HepG2 (cell line): ENCODE results near the gene GPR17. TPM values are rescaled to one million over a fixed set of nuclear protein-coding genes. Genes with fewer than 3 reads are reported as not detected.

Experiments used
- ATAC-seq: fragments of 200-7000 bp; cut with Tn5 transposase; 3 replicates; pipeline ENCODE4 v1.9.1; 2020; ENCODE audit warnings: mild to moderate bottlenecking, moderate library complexity
- BruUV-seq: library from RNA; stranded (reverse); fragments of 400-500 nt; replicated peaks from 2 replicates; lab custom pipeline; 2021; lab: Mats Ljungman, UMichigan
- CTCF ChIA-PET: fragments of 300-600 bp; formaldehyde crosslinking; extraction: SDS; loops from one replicate; lab custom pipeline; 2021; ENCODE audit warnings: low total read pairs, inconsistent platforms, low intra/inter-chr PET ratio; lab: Yijun Ruan, JAX
- POLR2A ChIA-PET: fragments of 350-600 bp; sonication (Branson Sonifier 250); formaldehyde crosslinking; loops from one replicate; lab custom pipeline; 2020; ENCODE audit warnings: antibody characterized with exemption, inconsistent platforms; lab: Yijun Ruan, JAX
- DNase-seq: peaks from one replicate; pipeline ENCODE4 v3.0.0-alpha.2; 2015; ENCODE audit warnings: low spot score
- FAIRE-seq: peaks from 3 replicates; lab custom pipeline; 2011; peaks lifted over from hg19 to GRCh38; lab: Jason Lieb, UNC
- H2AFZ ChIP-seq: one replicate; pipeline ENCODE4 v1.6.1; 2011; ENCODE audit warnings: low read length, inconsistent platforms
- H3K27ac ChIP-seq: fragments of 300-600 bp; 3 replicates; pipeline ENCODE4 v1.8.0; 2011; ENCODE audit warnings: mixed run types, mild to moderate bottlenecking, mixed read lengths, low read length, inconsistent platforms; ENCODE audit not compliant: insufficient read depth; ENCODE audit errors: extremely low read length
- H3K27me3 ChIP-seq, 2 experiments: fragments of 200-600 bp in 1 of 2; 2 replicates in 1 of 2; 3 replicates in 1 of 2; pipeline versions ENCODE4 v1.6.0 to v1.8.0; 2011; ENCODE audit warnings: low read length in 2 of 2, mild to moderate bottlenecking in 2 of 2, moderate library complexity in 2 of 2, inconsistent platforms in 1 of 2; ENCODE audit not compliant: insufficient read depth in 2 of 2, control insufficient read depth in 1 of 2
- H3K36me3 ChIP-seq, 2 experiments: fragments of 200-600 bp in 1 of 2; replicated peaks in 1 of 2; 2 replicates in 1 of 2; 3 replicates in 1 of 2; pipeline versions ENCODE4 v1.5.1 to v1.8.0; 2011; ENCODE audit warnings: low read length in 2 of 2, inconsistent platforms in 1 of 2; ENCODE audit not compliant: insufficient read depth in 2 of 2, control insufficient read depth in 1 of 2
- H3K4me1 ChIP-seq: 2 replicates; pipeline ENCODE4 v1.5.1; 2012; ENCODE audit warnings: low read length, inconsistent platforms; ENCODE audit not compliant: insufficient read depth
- H3K4me2 ChIP-seq: 2 replicates; pipeline ENCODE4 v1.6.0; 2011; ENCODE audit warnings: low read depth, low read length, inconsistent platforms
- H3K4me3 ChIP-seq, 3 experiments: fragments of 200-600 bp in 1 of 3; sonication (generic), shearing (Covaris generic) in 1 of 3; replicated peaks in 1 of 3; 2 replicates each; pipeline ENCODE4 v1.5.1; 2011 to 2016; ENCODE audit warnings: low read length in 3 of 3, inconsistent platforms in 2 of 3, low read depth in 2 of 3, mild to moderate bottlenecking in 2 of 3, control low read depth in 1 of 3, mixed read lengths in 1 of 3; ENCODE audit not compliant: insufficient read depth in 1 of 3
- H3K79me2 ChIP-seq: one replicate; pipeline ENCODE4 v1.6.1; 2011; ENCODE audit warnings: low read length, inconsistent platforms; ENCODE audit not compliant: insufficient read depth
- H3K9ac ChIP-seq: 2 replicates; pipeline ENCODE4 v1.6.0; 2011; ENCODE audit warnings: mild to moderate bottlenecking, low read depth, low read length, inconsistent platforms; ENCODE audit not compliant: insufficient read depth
- H3K9me3 ChIP-seq: 2 replicates; pipeline ENCODE4 v1.5.1; 2012; ENCODE audit warnings: mild to moderate bottlenecking, low read length
- H4K20me1 ChIP-seq: 2 replicates; pipeline ENCODE4 v1.6.0; 2011; ENCODE audit warnings: inconsistent platforms, mild to moderate bottlenecking, low read length, moderate library complexity; ENCODE audit not compliant: insufficient read depth
- ARNT ChIP-seq: fragments of 450-650 bp; IDR thresholded peaks from 2 replicates; pipeline ENCODE4 v1.6.1; 2017
- PAX8 ChIP-seq: sonication (generic); formaldehyde crosslinking; IDR thresholded peaks from 2 replicates; pipeline ENCODE4 v1.8.0; 2022; ENCODE audit warnings: mild to moderate bottlenecking, missing genetic modification reagents, borderline replicate concordance
- PRPF4 ChIP-seq: fragments of 200-400 bp; formaldehyde crosslinking; IDR thresholded peaks from 2 replicates; pipeline ENCODE4 v1.6.1; 2016; ENCODE audit warnings: low read length, low read depth; ENCODE audit not compliant: poor library complexity, severe bottlenecking
- TARDBP ChIP-seq: sonication (generic); formaldehyde crosslinking; IDR thresholded peaks from 2 replicates; pipeline ENCODE4 v1.8.0; 2022; ENCODE audit warnings: mild to moderate bottlenecking, missing genetic modification reagents
- U2AF1 ChIP-seq: fragments of 200-400 bp; formaldehyde crosslinking; optimal IDR thresholded peaks from 2 replicates; pipeline ENCODE3; 2017; ENCODE audit warnings: mild to moderate bottlenecking, low read depth, low read length
- ZC3H13 ChIP-seq: sonication (generic); formaldehyde crosslinking; IDR thresholded peaks from 2 replicates; pipeline ENCODE4 v1.8.1; 2023; ENCODE audit warnings: mild to moderate bottlenecking, missing genetic modification reagents, moderate library complexity
- ZC3H4 ChIP-seq: sonication (generic); formaldehyde crosslinking; IDR thresholded peaks from 2 replicates; pipeline ENCODE4 v1.4.0; 2020; ENCODE audit warnings: missing genetic modification reagents, borderline replicate concordance
- ZHX2 ChIP-seq, 2 experiments: sonication (generic) in 1 of 2; formaldehyde crosslinking in 1 of 2; IDR thresholded peaks; 2 replicates each; pipeline versions ENCODE4 v1.6.1 to v1.9.0; 2014 to 2022; ENCODE audit warnings: antibody characterized with exemption in 1 of 2, borderline replicate concordance in 1 of 2, inconsistent platforms in 1 of 2, low read depth in 1 of 2, missing genetic modification reagents in 1 of 2
- ZKSCAN1 ChIP-seq: fragments of 150-350 bp; IDR thresholded peaks from 2 replicates; pipeline ENCODE4 v1.6.1; 2014; ENCODE audit warnings: low read length
- ZNF563 ChIP-seq: sonication (generic); formaldehyde crosslinking; IDR thresholded peaks from 2 replicates; pipeline ENCODE4 v1.8.0; 2022; ENCODE audit warnings: mild to moderate bottlenecking, moderate library complexity, missing genetic modification reagents
- ZNF580 ChIP-seq: IDR thresholded peaks from 2 replicates; pipeline ENCODE4 v1.6.1; 2016; ENCODE audit warnings: low read depth, borderline replicate concordance
- ZNF674 ChIP-seq: sonication (generic); formaldehyde crosslinking; IDR thresholded peaks from 2 replicates; pipeline ENCODE4 v1.5.0; 2020; ENCODE audit warnings: low read depth, mild to moderate bottlenecking, missing genetic modification reagents
- ZNF768 ChIP-seq: sonication (generic); formaldehyde crosslinking; IDR thresholded peaks from 2 replicates; pipeline ENCODE4 v1.4.0; 2020; ENCODE audit warnings: missing genetic modification reagents
- WGBS: methylation state at CpG from one replicate; pipeline ENCODE4 v1.1.6; 2017; ENCODE audit warnings: low lambda C conversion rate; 5-methylcytosine and 5-hydroxymethylcytosine counted together
- in situ Hi-C: cut with HindIII; loops from 2 replicates; pipeline ENCODE4 v1.10.0; 2017; ENCODE audit warnings: low pct_unique_long_range_greater_than_20kb; ENCODE audit not compliant: extremely low pct_ligation_motif_present
- intact Hi-C: fragments of 100-400 bp; cut with micrococcal nuclease; formaldehyde crosslinking; loops from one replicate; pipeline ENCODE4 v1.10.0; 2022; ENCODE audit not compliant: unreplicated experiment
- polyA plus RNA-seq, 8 experiments: library from polyadenylated mRNA; depleted of rRNA in 3 of 8; stranded (reverse) in 7 of 8; unstranded in 1 of 8; fragments of >200 nt; fragmentation: Illumina TruSeq in 4 of 8; extraction: Trizol in 4 of 8; gene quantifications; 2 replicates each; pipeline versions ENCODE4 v1.2.1 to v1.2.3, GENCODE V29; 2011 to 2016; ENCODE audit warnings: low read depth in 4 of 8, missing spikeins in 1 of 8, mixed read lengths in 1 of 8; ENCODE audit not compliant: insufficient read depth in 1 of 8
- total RNA-seq, 5 experiments: library from RNA; depleted of rRNA; stranded (reverse); fragments of >200 nt; fragmentation: Illumina TruSeq; extraction: Trizol; gene quantifications; 2 replicates each; pipeline ENCODE4 v1.2.3, GENCODE V29; 2016; ENCODE audit warnings: low read depth in 1 of 5
- TF ChIP-seq, protein P1 (sequence below): sonication (generic); formaldehyde crosslinking; IDR thresholded peaks from 2 replicates; pipeline ENCODE4 v1.5.1; 2020; ENCODE audit warnings: mild to moderate bottlenecking, missing genetic modification reagents

GPR17 gene
- total and polyA plus RNA-seq, 2 of the 13 experiments (the other 11 are each of a cell fraction or from before 2014, with no cell fraction given), result not detected

- FAIRE-seq (no peak), DNase-seq (no peak), ATAC-seq (no peak)
- POLR2A ChIA-PET, result no interaction called here
- no peak overlapping the region for H3K4me3 ChIP-seq
- H3K9ac ChIP-seq, result no peak overlapping the region
- WGBS, result 18% methylated on average over 9 of the region's 21 CpGs
- peaks cover 27 to 85% of the 10 kb centered on the region in 2 experiments for H3K27me3 ChIP-seq
- in situ Hi-C loops (no loop called here), intact Hi-C loops (no loop called here)
- H3K27ac ChIP-seq, result no peak overlapping the region
- H3K4me2 ChIP-seq, result no peak overlapping the region
- H3K79me2 ChIP-seq, result no peaks in the 10 kb centered on the region
- no peaks in the 10 kb centered on the region for H3K9me3 ChIP-seq
- no peak overlapping the region for H2AFZ ChIP-seq
- no peaks in the 10 kb centered on the region for H4K20me1 ChIP-seq
- CTCF ChIA-PET, result no interaction called here
- no peaks in the 10 kb centered on the region for H3K4me1 ChIP-seq
- H3K36me3 ChIP-seq, result no peaks in the 10 kb centered on the region
- BruUV-seq, result no TSS peak
- TF ChIP-seq U2AF1 (no peak), ARNT (no peak), ZC3H4 (no peak), ZC3H13 (no peak), TARDBP (CRISPR knock-in tag) (no peak), ZNF580 (CRISPR knock-in tag) (no peak), PRPF4 (no peak), ZNF768 (CRISPR knock-in tag) (no peak), ZKSCAN1 (no peak), ZHX2 (IDR thresholded peaks at IDR 0.05; ENCODE audit: low read depth) (no peak), ZHX2 (CRISPR knock-in tag; IDR thresholded peaks at IDR 0.05; ENCODE audit: borderline replicate concordance) (no peak), ZNF563 (CRISPR knock-in tag) (no peak), ZNF674 (CRISPR knock-in tag) (no peak), PAX8 (CRISPR knock-in tag) (no peak)
- TF ChIP-seq, protein P1, sequence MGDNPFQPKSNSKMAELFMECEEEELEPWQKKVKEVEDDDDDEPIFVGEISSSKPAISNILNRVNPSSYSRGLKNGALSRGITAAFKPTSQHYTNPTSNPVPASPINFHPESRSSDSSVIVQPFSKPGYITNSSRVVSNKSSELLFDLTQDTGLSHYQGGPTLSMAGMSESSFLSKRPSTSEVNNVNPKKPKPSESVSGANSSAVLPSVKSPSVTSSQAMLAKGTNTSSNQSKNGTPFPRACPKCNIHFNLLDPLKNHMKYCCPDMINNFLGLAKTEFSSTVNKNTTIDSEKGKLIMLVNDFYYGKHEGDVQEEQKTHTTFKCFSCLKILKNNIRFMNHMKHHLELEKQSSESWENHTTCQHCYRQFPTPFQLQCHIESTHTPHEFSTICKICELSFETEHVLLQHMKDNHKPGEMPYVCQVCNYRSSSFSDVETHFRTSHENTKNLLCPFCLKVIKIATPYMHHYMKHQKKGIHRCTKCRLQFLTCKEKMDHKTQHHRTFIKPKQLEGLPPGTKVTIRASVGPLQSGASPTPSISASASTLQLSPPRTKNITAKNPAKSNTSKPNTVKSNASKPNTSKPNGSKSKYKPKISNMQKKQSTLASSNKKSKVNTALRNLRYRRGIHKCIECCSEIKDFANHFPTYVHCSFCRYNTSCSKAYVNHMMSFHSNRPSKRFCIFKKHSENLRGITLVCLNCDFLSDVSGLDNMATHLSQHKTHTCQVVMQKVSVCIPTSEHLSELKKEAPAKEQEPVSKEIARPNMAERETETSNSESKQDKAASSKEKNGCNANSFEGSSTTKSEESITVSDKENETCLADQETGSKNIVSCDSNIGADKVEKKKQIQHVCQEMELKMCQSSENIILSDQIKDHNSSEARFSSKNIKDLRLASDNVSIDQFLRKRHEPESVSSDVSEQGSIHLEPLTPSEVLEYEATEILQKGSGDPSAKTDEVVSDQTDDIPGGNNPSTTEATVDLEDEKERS (CRISPR knock-in tag), result no peak
Observed at GRCh38 chr2:127622561-127623387, 23.2 kb upstream of the GPR17 start.
